Measurements from ENCODE around the gene OST4. TPM values are rescaled to one million over a fixed set of nuclear protein-coding genes. Genes with fewer than 3 reads are reported as not detected.
A peak's percentile ranks its signal among the peaks of the same experiment; 100 is the strongest.

The OST4 gene
- total RNA-seq, 1 donor from 2014 or later, result 411 TPM

DNA sequence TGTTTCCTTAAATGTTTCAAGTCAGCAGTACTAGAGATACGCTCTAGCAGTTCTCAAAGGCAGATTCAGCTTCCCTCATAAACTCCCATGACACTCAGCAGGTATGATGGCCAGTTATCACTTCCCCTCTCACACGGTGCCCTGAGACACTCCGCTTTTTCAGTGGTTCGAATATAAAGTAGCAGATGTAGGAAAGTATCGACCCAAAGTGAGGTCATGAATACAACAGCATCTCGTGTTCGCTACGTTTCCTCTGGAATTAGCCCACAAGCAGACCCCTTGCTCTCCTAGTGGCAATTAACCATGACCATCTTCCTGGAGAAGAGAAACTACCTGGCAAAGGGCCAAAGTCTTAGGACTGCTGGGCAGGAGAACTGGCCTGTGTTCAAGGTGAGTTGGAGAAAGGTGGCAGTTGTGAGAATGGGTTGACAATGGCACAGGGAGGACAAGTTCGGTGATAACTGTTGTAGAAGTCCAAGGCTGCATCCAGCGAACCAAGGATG lies 29.2 kb downstream of the OST4 start:
- ATAC-seq, result no peak
- intact Hi-C loops (cut with DNase I), result no loop called here
- no peak for DNase-seq (ENCODE audit: missing footprints)

DNA sequence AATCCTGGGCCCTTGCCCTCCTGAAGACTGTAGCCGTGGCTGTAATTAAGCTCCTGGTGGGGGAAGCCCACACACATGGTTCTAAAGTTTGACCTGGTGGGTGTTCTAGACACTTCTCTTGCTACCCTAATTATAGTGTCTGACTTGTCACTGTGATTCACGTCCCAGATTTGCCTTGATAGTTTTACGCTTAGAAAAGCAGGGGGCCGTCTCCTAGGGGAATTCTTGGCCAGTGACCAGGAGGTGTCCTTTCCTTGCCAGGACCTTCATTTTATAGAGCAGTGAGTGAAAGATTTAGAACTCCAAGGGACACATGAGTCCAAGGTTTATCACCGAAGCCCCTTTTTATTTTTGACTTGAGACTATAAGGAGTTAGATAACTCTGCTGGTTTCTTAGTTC lies 29.7 kb downstream of the OST4 start:
- DNase-seq (ENCODE audit: missing footprints), result no peak
- intact Hi-C loops (cut with DNase I), result no loop called here
- ATAC-seq, result no peak

DNA sequence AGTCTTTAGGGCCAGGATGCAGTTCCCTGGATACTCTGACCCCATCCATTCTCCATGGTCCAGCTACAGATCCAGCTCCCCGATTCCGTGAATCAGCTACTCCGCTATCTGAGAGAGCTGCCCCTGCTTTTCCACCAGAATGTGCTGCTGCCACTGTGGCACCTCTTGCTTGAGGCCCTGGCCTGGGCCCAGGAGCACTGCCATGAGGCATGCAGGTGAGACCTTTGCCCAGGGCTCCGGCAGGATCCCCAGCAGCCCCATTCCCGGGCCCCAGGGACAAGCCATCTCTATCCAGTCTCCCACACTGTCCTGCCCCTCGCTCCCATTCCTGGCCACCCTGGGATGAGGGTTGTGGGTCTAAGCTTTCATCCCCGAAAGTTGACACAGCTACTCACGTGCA lies 31.2 kb downstream of the OST4 start:
- no peak for ATAC-seq
- intact Hi-C loops (cut with DNase I), result no loop called here
- DNase-seq (ENCODE audit: missing footprints), result no peak

DNA sequence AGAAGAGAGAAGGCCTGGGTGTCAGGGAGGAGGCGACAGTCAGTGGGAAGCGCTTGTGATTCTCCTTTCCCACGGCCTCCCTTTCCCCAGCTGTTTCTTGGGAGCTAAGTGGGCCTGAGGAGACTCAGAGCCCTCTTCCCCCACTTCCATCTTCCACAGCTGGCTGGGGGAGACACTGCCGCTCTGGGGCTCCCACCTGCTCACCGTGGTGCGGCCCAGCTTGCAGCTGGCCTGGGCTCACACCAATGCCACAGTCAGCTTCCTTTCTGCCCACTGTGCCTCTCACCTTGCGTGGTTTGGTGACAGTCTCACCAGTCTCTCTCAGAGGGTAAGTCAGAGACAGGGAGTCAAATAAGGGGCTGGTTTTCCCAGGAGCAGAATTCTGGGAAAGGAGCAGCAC lies 31.6 kb downstream of the OST4 start:
- intact Hi-C loops (cut with DNase I), result no loop called here
- DNase-seq (ENCODE audit: missing footprints) (no peak), ATAC-seq (no peak)

DNA sequence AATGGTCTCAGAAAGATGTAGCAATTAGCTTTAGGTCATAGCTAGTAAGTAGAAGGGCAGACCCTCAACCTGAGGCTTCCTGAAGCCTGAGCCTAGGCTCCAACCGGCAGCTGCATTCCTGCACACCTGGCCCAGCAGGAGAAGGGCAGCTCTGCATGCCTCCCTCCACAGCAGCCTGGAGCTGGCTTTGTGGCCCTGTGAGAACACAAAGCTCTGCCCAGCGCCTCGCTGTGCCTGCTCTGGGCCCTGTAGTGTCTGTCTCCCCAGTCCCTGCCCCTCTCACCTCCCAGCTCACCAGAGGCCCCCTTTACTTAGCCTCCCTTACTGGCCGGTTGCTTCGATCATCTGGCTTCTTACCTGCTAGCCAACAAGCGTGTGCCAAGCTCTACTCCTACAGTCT lies 32.0 kb downstream of the OST4 start:
- DNase-seq (ENCODE audit: missing footprints) (no peak), ATAC-seq (no peak)
- intact Hi-C loops (cut with DNase I), result no loop called here

DNA sequence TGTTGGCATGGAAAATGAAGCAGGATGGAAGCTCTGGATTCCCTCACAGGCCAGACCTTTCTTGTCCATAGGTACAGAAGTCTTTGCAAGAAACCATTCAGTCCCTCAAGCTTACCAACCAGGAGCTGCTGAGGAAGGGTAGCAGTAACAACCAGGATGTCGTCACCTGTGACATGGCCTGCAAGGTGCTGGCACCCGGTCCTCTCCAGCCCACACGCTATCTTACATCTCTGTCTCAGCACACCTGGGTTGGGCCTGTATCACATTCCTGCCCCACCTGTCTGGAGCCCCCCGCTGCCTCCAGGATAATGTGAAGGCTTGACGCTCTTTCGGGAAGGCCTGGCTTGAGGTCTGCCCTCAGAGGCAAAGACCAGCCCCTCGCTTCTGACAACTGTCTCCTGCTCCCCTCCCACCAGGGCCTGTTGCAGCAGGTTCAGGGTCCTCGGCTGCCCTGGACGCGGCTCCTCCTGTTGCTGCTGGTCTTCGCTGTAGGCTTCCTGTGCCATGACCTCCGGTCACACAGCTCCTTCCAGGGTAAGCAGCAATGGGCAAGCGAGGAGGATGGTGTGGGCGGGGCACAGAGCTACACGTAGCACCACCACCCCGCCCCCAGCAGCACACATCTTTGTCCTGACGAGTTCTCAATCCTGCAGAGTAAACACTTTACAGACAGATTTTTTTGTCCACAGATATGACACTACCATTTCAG lies 32.7 kb downstream of the OST4 start:
- ATAC-seq, result no peak
- intact Hi-C loops (cut with DNase I), result no loop called here
- no peak for DNase-seq (ENCODE audit: missing footprints)

DNA sequence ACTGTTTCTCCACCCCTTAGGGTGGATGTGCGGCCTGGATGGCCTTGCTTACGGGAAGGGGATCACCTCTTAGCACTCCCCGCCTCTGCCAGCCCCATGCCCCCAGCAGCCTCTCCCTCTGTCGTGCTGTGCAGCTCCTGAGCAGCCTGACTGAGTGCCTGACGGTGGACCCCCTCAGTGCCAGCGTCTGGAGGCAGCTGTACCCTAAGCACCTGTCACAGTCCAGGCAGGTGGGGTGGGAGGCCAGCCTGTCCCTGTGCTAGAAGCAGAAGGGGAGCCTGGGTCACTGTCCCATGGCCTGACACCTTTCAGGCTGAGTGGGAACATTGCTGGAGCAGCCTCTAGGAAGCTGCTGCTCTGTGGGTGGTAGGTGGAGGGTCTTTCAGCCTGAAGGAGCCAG lies 33.4 kb downstream of the OST4 start:
- DNase-seq (ENCODE audit: missing footprints) (no peak), ATAC-seq (no peak)
- intact Hi-C loops (cut with DNase I), result no loop called here

DNA sequence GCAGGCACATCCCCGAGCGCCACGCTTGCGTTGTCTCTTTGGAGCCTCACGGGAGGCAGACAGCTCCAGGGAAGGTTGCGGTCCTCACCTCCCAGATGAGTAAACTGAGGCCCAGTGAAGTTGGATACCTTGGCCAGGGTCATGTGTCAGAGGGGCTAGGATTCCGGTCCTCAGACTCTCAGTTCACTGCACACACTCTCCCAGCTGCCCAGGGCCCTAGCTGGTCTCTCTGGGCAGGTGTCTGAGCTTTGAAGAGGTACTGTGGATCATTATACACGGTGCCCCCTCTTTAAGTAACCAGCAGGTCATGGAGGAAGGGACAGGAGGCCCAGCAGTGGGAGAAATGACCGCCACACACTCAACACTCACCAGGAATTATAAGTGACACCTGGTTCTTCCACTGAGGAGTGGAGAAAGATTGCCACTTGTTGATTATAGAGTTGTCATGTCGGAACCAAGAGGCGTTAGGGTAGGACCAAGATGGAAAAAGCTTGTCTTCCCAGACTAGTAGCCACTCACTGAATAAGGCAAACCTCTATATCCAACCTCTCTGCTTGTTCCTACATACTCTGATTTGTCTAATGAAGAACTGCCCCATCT lies 38.1 kb downstream of the OST4 start:
- intact Hi-C loops (cut with DNase I), result loop anchor here (2.0 to 5.0 kb wide), 3 partner anchors 17 to 54 kb away; partner anchors contain the start of genes AGBL5, KHK and OST4
- ATAC-seq, result peak; percentile 6
- no peak for DNase-seq (ENCODE audit: missing footprints)

DNA sequence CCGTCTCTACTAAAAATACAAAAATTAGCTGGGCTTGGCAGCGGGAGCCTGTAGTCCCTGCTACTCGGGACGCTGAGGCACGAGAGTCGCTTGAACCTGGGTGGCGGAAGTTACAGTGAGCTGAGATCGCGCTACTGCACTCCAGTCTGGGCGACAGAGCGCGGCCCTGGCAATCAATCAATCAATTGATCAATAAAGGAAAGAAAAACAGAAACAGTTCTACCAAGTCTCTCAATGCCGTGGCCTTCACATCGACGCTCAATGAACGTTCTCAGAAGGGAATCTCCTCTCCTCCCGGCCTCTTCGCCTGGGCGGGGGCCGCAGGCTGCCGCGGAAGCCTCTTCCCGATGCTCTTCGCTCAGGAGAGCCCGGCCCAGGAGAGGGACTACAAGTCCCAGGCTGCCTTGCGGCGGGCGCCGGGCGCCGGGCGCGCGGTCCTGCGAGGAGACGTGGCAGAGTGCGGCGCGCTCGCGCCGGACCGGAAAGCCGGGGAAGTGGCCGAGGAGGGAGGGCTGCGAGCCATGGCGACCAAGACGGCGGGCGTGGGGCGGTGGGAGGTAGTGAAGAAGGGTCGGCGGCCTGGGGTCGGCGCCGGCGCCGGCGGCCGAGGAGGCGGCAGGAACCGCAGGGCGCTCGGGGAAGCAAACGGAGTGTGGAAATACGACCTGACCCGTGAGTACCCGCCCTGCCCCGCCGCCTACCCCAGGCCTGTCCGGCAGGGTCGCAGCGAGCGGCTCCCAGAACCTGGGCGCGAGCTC lies 38.8 kb downstream of the OST4 start, which contains the start of gene TMEM214:
TMEM214 (plus strand) TSS at position 471 of the 758 bp plus-strand sequence; CDS start at position 522, 51 bp downstream.
- ATAC-seq, result peak; percentile 98
- intact Hi-C loops (cut with DNase I), result loop anchor here (2.0 to 5.0 kb wide), 3 partner anchors 18 to 55 kb away; partner anchors contain the start of genes AGBL5, KHK and OST4
- DNase-seq (ENCODE audit: missing footprints), result peak; percentile 96

DNA sequence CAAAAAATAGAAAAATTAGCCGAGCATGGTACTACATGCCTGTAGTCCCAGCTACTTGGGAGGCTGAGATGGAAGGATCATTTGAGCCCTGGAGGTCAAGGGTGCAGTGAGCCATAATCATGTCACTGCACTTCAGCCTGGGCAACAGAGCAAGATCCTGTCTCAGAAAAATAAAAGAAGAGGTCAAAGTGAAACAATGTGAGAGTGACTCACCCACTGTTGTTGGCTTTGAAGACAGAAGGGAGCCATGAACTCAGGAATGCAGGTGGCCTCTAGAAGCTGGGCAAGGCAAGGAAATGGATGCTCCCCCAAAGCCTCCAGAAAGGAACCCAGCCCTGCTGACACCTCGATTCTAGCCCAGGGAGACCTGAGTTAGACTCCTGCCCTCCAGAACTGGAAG lies 42.4 kb downstream of the OST4 start:
- ATAC-seq (no peak), DNase-seq (ENCODE audit: missing footprints) (no peak)
- intact Hi-C loops (cut with DNase I), result no loop called here

DNA sequence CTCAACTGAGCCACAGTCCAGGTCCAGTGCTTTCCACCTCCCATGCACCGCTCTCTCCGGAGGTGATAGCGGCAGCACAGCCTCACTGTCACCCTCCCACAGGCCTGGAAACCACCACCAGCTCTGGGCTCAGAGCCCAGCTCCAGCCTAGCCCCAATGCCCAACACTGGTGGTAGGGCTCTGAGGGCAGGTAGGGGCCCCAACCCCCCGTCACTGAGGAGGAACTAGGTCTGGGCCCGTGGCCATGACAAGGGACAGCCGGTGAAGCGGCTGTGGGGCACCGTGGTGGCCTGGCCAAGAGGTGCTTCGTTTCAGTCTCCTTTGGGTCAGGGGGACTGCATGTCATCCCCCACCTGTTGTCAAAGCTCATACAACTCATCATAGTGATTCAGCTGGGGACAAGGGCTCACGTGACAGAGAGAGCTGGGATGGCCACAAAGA lies 44.2 kb downstream of the OST4 start:
- DNase-seq (ENCODE audit: missing footprints) (no peak), ATAC-seq (no peak)
- intact Hi-C loops (cut with DNase I), result no loop called here

DNA sequence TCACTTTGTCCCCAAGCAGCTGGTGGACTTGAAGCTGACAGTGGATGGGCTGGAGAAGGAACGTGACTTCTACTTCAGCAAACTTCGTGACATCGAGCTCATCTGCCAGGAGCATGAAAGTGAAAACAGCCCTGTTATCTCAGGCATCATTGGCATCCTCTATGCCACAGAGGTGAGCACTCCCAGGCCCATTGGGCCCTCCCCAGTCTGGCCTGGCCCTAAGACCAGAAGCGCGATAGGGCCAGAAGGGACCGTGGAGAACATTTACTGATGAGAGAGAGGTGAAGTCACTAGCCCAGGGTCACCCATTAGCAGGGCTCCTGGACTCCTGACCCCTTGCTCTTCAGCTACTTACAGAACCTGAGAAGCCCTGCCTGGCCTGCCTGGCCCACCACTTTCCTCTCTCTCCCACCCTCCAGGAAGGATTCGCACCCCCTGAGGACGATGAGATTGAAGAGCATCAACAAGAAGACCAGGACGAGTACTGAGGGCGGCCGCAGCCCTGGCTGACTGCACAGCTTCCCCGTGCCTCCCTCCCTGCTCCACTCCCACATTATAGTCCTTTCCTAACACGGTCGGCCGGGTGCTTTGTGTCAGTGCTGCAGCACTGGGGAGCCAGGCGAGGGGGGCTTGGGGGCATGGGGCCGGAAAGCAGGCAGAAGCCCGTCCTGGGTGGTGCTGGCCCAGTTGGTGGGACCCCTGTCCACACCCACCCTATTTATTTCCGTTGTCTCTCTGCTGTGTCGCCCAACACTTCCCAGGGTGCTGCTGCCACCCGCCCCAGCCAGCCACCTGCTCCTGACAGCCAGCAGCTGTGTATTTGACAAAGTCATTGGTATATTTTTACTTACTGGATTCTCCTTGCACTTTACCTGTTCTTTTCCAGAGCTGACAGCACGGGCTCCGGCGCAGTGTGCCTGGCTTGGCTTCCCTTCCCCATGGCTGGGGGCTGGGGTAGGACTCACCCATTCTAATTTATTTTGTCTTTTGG lies 45.3 kb downstream of the OST4 start:
- ATAC-seq (no peak), DNase-seq (ENCODE audit: missing footprints) (no peak)
- intact Hi-C loops (cut with DNase I), result no loop called here

DNA sequence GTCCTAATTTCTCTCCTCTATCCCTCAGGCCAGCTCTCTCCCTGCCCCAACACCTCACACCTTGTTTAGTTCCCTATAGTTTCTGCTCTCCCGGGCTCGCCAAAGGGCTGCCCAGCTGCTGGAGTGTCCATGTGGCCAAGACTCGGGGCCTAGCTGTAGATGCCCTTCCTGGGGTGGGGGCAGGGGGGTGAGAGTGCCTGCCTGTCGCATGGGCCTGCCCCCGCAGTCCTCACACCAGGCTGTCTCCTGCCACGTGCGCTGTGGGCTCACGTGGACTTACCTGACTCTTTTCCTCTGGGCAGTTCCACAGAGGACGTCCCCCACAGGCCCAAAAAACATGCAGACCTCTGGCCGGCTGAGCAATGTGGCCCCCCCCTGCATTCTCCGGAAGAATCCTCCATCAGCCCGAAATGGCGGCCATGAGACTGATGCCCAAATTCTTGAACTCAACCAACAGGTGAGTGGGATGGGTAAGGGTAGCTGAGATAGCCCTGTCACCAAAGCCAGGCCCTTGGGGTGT lies 46.1 kb downstream of the OST4 start:
- no peak for DNase-seq (ENCODE audit: missing footprints)
- ATAC-seq, result no peak
- intact Hi-C loops (cut with DNase I), result no loop called here

DNA sequence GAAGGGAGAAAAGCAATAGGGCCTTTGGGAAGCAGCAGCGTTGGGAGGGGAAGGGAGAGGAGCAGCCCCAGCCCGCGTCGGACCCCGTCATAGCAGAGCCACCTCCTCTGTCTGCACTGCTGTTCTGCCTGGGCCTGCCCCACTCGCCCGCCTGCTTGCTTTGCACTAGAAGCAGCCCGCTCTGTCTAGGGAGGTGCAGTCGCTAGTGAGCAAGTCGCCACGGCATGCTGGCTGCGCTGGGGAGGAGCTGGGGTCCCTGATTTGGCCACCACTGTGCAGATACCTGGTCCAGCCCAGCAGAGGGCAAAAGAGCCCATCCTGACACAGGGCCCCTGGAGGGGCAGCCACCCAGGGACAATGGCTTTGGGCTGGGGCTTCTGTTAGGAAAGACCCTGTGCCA lies 46.6 kb downstream of the OST4 start:
- intact Hi-C loops (cut with DNase I), result no loop called here
- DNase-seq (ENCODE audit: missing footprints), result no peak
- no peak for ATAC-seq

DNA sequence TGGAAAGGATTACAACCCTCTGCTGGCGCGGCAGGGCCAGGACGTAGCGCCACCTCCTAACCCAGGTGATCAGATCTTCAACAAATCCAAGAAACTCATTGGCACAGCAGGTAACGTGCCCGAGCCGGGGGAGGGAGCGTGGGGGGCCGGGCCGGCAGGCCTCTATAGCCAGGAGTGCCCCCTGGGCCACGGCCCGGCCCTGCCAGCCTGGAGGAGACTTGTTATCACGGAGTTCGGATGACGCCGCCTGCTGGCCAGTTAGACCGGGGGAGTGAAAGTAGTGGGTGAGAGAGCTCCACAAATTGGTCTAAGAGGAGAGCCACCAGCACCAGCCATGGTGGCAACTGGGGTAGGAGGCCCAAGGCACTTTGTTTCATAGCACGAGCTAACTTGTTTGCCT lies 47.3 kb downstream of the OST4 start:
- intact Hi-C loops (cut with DNase I), result no loop called here
- DNase-seq (ENCODE audit: missing footprints) (no peak), ATAC-seq (no peak)

DNA sequence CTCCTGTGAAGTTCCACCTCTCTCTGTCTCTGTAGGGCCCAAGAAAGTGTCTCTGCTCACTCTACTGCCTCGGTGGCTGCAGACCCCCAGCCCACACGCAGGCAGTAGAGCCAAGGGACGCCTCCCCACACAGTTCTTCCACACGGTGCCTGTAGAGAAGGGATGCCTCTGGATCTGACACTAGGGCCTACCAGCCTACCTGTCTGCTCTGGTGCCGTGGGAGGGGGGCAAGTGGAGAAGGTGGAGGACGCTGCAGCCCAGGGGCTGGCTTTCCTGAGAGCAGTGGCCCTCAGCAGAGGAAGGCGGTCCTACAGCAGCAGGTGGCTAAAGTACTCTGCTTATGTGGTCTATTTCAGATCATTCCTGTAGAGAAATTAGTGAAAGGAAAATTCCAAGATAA lies 47.7 kb downstream of the OST4 start:
- DNase-seq (ENCODE audit: missing footprints), result no peak
- ATAC-seq, result no peak

DNA sequence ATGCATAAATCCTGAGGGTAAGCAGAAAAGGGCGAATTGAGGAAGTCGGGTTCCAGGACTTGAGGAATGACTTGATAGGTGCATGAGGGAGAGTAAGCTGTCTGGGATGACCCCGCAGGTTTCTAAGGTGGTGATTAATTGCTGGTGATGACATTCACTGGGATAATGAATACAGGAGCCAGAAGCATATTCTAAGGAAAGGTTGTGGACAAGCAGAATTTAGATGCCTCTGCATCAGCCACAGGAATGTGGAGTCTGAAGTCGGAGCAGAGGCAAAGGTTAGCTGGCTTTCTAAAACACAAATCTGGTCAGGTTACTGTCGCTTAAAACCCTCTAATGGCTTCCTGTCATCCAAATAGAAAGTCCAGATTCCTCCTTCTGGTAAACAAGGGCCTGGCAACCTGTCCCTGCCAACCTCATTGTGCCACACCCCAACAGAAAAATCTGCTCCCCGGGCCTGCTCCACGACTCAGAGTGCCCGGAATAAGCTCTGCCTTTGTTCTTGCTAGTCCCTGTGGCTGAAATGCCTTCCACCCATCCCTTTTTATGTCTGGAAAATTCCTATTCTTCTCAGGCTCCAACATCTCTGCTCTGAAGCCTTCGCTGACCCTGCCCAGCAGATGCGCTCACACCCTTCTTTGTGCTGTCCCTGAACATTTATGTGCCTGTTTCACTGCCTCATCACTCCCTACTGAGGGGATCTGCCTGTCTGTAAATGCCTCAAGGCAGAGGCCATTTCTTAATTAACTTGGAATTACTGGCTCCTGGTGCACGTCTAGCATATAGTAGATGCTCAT lies 50.0 kb downstream of the OST4 start:
- DNase-seq (ENCODE audit: missing footprints), result no peak
- no peak for ATAC-seq
- intact Hi-C loops (cut with DNase I), result no loop called here

More for the DNA sequence above, 47.7 kb downstream of the OST4 start:
- intact Hi-C loops (cut with DNase I), result no loop called here

Data from Right ventricle myocardium inferior (tissue), 1 donor.